GM12864 (cell line): ENCODE results near the gene CHCHD3.

ENCODE experiments used
- DNase-seq: peaks from one replicate; pipeline ENCODE4 v3.0.0-alpha.2; 2011; ENCODE audit warnings: low read depth
- H3K4me3 ChIP-seq: 2 replicates; pipeline ENCODE4 v1.5.1; 2011; ENCODE audit warnings: mild to moderate bottlenecking, low read depth, low read length, control low read depth
- CTCF ChIP-seq: IDR thresholded peaks from 2 replicates; pipeline ENCODE4 v1.5.1; 2011; ENCODE audit warnings: low read depth, mild to moderate bottlenecking, moderate library complexity, low read length, control low read depth, inconsistent platforms; ENCODE audit errors: missing control alignments

Gene CHCHD3

GRCh38 chr7:132999845-133000244 is 82.0 kb downstream of the CHCHD3 start:
- TF ChIP-seq CTCF, result no peak
- DNase-seq, result no peak
- H3K4me3 ChIP-seq, result no peak overlapping the region

GRCh38 chr7:132998763-132999162 is 83.1 kb downstream of the CHCHD3 start:
- TF ChIP-seq CTCF, result no peak
- H3K4me3 ChIP-seq, result no peak overlapping the region
- DNase-seq, result no peak

- no peak overlapping the region for H3K4me3 ChIP-seq
- DNase-seq, result no peak
- TF ChIP-seq CTCF, result no peak
Measured at GRCh38 chr7:132997505-132997904, 84.4 kb downstream of the CHCHD3 start.

- no peak for TF ChIP-seq CTCF
- DNase-seq, result no peak
Measured at GRCh38 chr7:132996581-132997242, 85.2 kb downstream of the CHCHD3 start.

GRCh38 chr7:132993377-132994013 is 88.4 kb downstream of the CHCHD3 start:
- TF ChIP-seq CTCF, result no peak
- no peak for DNase-seq

More at GRCh38 chr7:132996581-132997242, 85.2 kb downstream of the CHCHD3 start:
- H3K4me3 ChIP-seq, result no peak overlapping the region

GRCh38 chr7:132991615-132992587 is 90.0 kb downstream of the CHCHD3 start:
- H3K4me3 ChIP-seq, result no peak overlapping the region
- no peak for DNase-seq
- TF ChIP-seq CTCF, result no peak

More at GRCh38 chr7:132993377-132994013, 88.4 kb downstream of the CHCHD3 start:
- no peak overlapping the region for H3K4me3 ChIP-seq
